HepG2 (cell line): Measurements from ENCODE around the gene GRK3. TPM values are rescaled to one million over a fixed set of nuclear protein-coding genes. Genes with fewer than 3 reads are reported as not detected.

Source experiments
- ATAC-seq: fragments of 200-7000 bp; cut with Tn5 transposase; 3 replicates; pipeline ENCODE4 v1.9.1; 2020; ENCODE audit warnings: mild to moderate bottlenecking, moderate library complexity
- BruUV-seq: library from RNA; stranded (reverse); fragments of 400-500 nt; replicated peaks from 2 replicates; lab custom pipeline; 2021; lab: Mats Ljungman, UMichigan
- CTCF ChIA-PET: fragments of 300-600 bp; formaldehyde crosslinking; extraction: SDS; loops from one replicate; lab custom pipeline; 2021; ENCODE audit warnings: low total read pairs, inconsistent platforms, low intra/inter-chr PET ratio; lab: Yijun Ruan, JAX
- POLR2A ChIA-PET: fragments of 350-600 bp; sonication (Branson Sonifier 250); formaldehyde crosslinking; loops from one replicate; lab custom pipeline; 2020; ENCODE audit warnings: antibody characterized with exemption, inconsistent platforms; lab: Yijun Ruan, JAX
- DNase-seq: peaks from one replicate; pipeline ENCODE4 v3.0.0-alpha.2; 2015; ENCODE audit warnings: low spot score
- FAIRE-seq: peaks from 3 replicates; lab custom pipeline; 2011; peaks lifted over from hg19 to GRCh38; lab: Jason Lieb, UNC
- H2AFZ ChIP-seq: one replicate; pipeline ENCODE4 v1.6.1; 2011; ENCODE audit warnings: low read length, inconsistent platforms
- H3K27ac ChIP-seq: fragments of 300-600 bp; 3 replicates; pipeline ENCODE4 v1.8.0; 2011; ENCODE audit warnings: mixed run types, mild to moderate bottlenecking, mixed read lengths, low read length, inconsistent platforms; ENCODE audit not compliant: insufficient read depth; ENCODE audit errors: extremely low read length
- H3K27me3 ChIP-seq, 2 experiments: fragments of 200-600 bp in 1 of 2; 2 replicates in 1 of 2; 3 replicates in 1 of 2; pipeline versions ENCODE4 v1.6.0 to v1.8.0; 2011; ENCODE audit warnings: low read length in 2 of 2, mild to moderate bottlenecking in 2 of 2, moderate library complexity in 2 of 2, inconsistent platforms in 1 of 2; ENCODE audit not compliant: insufficient read depth in 2 of 2, control insufficient read depth in 1 of 2
- H3K36me3 ChIP-seq, 2 experiments: fragments of 200-600 bp in 1 of 2; replicated peaks in 1 of 2; 2 replicates in 1 of 2; 3 replicates in 1 of 2; pipeline versions ENCODE4 v1.5.1 to v1.8.0; 2011; ENCODE audit warnings: low read length in 2 of 2, inconsistent platforms in 1 of 2; ENCODE audit not compliant: insufficient read depth in 2 of 2, control insufficient read depth in 1 of 2
- H3K4me1 ChIP-seq: 2 replicates; pipeline ENCODE4 v1.5.1; 2012; ENCODE audit warnings: low read length, inconsistent platforms; ENCODE audit not compliant: insufficient read depth
- H3K4me2 ChIP-seq: 2 replicates; pipeline ENCODE4 v1.6.0; 2011; ENCODE audit warnings: low read depth, low read length, inconsistent platforms
- H3K4me3 ChIP-seq, 3 experiments: fragments of 200-600 bp in 1 of 3; sonication (generic), shearing (Covaris generic) in 1 of 3; replicated peaks in 1 of 3; 2 replicates each; pipeline ENCODE4 v1.5.1; 2011 to 2016; ENCODE audit warnings: low read length in 3 of 3, inconsistent platforms in 2 of 3, low read depth in 2 of 3, mild to moderate bottlenecking in 2 of 3, control low read depth in 1 of 3, mixed read lengths in 1 of 3; ENCODE audit not compliant: insufficient read depth in 1 of 3
- H3K79me2 ChIP-seq: one replicate; pipeline ENCODE4 v1.6.1; 2011; ENCODE audit warnings: low read length, inconsistent platforms; ENCODE audit not compliant: insufficient read depth
- H3K9ac ChIP-seq: 2 replicates; pipeline ENCODE4 v1.6.0; 2011; ENCODE audit warnings: mild to moderate bottlenecking, low read depth, low read length, inconsistent platforms; ENCODE audit not compliant: insufficient read depth
- H3K9me3 ChIP-seq: 2 replicates; pipeline ENCODE4 v1.5.1; 2012; ENCODE audit warnings: mild to moderate bottlenecking, low read length
- H4K20me1 ChIP-seq: 2 replicates; pipeline ENCODE4 v1.6.0; 2011; ENCODE audit warnings: inconsistent platforms, mild to moderate bottlenecking, low read length, moderate library complexity; ENCODE audit not compliant: insufficient read depth
- ELF1 ChIP-seq: sonication (generic); formaldehyde crosslinking; IDR thresholded peaks from 2 replicates; pipeline ENCODE4 v1.4.0; 2020; ENCODE audit warnings: missing genetic modification reagents
- HNF4G ChIP-seq, 2 experiments: sonication (generic) in 1 of 2; formaldehyde crosslinking in 1 of 2; IDR thresholded peaks; 2 replicates each; pipeline versions ENCODE4 v1.4.0 to v1.6.1; 2011 to 2020; ENCODE audit warnings: borderline replicate concordance in 2 of 2, low read depth in 2 of 2, mild to moderate bottlenecking in 2 of 2, low read length in 1 of 2, missing genetic modification reagents in 1 of 2, moderate library complexity in 1 of 2
- MIXL1 ChIP-seq: IDR thresholded peaks from 2 replicates; pipeline ENCODE4 v1.6.1; 2016
- RFX1 ChIP-seq: fragments of 450-650 bp; IDR thresholded peaks from 2 replicates; pipeline ENCODE4 v1.6.1; 2017
- RFXANK ChIP-seq: IDR thresholded peaks from 2 replicates; pipeline ENCODE4 v1.6.1; 2016
- SOX5 ChIP-seq: IDR thresholded peaks from 2 replicates; pipeline ENCODE4 v1.6.1; 2016; ENCODE audit warnings: borderline replicate concordance
- ZEB1 ChIP-seq: IDR thresholded peaks from 2 replicates; pipeline ENCODE4 v1.6.1; 2012; ENCODE audit warnings: mild to moderate bottlenecking, low read depth, inconsistent platforms; ENCODE audit not compliant: insufficient replicate concordance
- ZFX ChIP-seq: sonication (generic); formaldehyde crosslinking; IDR thresholded peaks from 2 replicates; pipeline ENCODE4 v1.4.0; 2020; ENCODE audit warnings: mild to moderate bottlenecking, low read depth, missing genetic modification reagents, moderate library complexity
- ZNF879 ChIP-seq: sonication (generic); formaldehyde crosslinking; IDR thresholded peaks from 2 replicates; pipeline ENCODE4 v1.8.1; 2023; ENCODE audit warnings: missing genetic modification reagents
- WGBS: methylation state at CpG from one replicate; pipeline ENCODE4 v1.1.6; 2017; ENCODE audit warnings: low lambda C conversion rate; 5-methylcytosine and 5-hydroxymethylcytosine counted together
- in situ Hi-C: cut with HindIII; loops from 2 replicates; pipeline ENCODE4 v1.10.0; 2017; ENCODE audit warnings: low pct_unique_long_range_greater_than_20kb; ENCODE audit not compliant: extremely low pct_ligation_motif_present
- intact Hi-C: fragments of 100-400 bp; cut with micrococcal nuclease; formaldehyde crosslinking; loops from one replicate; pipeline ENCODE4 v1.10.0; 2022; ENCODE audit not compliant: unreplicated experiment
- polyA plus RNA-seq, 8 experiments: library from polyadenylated mRNA; depleted of rRNA in 3 of 8; stranded (reverse) in 7 of 8; unstranded in 1 of 8; fragments of >200 nt; fragmentation: Illumina TruSeq in 4 of 8; extraction: Trizol in 4 of 8; gene quantifications; 2 replicates each; pipeline versions ENCODE4 v1.2.1 to v1.2.3, GENCODE V29; 2011 to 2016; ENCODE audit warnings: low read depth in 4 of 8, missing spikeins in 1 of 8, mixed read lengths in 1 of 8; ENCODE audit not compliant: insufficient read depth in 1 of 8
- total RNA-seq, 5 experiments: library from RNA; depleted of rRNA; stranded (reverse); fragments of >200 nt; fragmentation: Illumina TruSeq; extraction: Trizol; gene quantifications; 2 replicates each; pipeline ENCODE4 v1.2.3, GENCODE V29; 2016; ENCODE audit warnings: low read depth in 1 of 5
- TF ChIP-seq, protein P1 (sequence below): sonication (generic); formaldehyde crosslinking; IDR thresholded peaks from 2 replicates; pipeline ENCODE4 v1.4.0; 2020; ENCODE audit warnings: missing genetic modification reagents
- TF ChIP-seq, protein P2 (sequence below): sonication (generic); formaldehyde crosslinking; conservative IDR thresholded peaks from 2 replicates; pipeline ENCODE4 v1.4.0; 2020; ENCODE audit warnings: mild to moderate bottlenecking, missing genetic modification reagents, moderate library complexity
- TF ChIP-seq, protein P3 (sequence below): IDR thresholded peaks from 2 replicates; pipeline ENCODE4 v1.6.1; 2016; ENCODE audit warnings: low read depth
- TF ChIP-seq, protein P4 (sequence below): sonication (generic); formaldehyde crosslinking; IDR thresholded peaks from 2 replicates; pipeline ENCODE4 v1.4.0; 2020; ENCODE audit warnings: mild to moderate bottlenecking, missing genetic modification reagents
- TF ChIP-seq, protein P5 (sequence below): sonication (generic); formaldehyde crosslinking; IDR thresholded peaks from 2 replicates; pipeline ENCODE4 v1.5.0; 2020; ENCODE audit warnings: mild to moderate bottlenecking, missing genetic modification reagents, borderline replicate concordance

GRK3 gene
- total and polyA plus RNA-seq, 2 of the 13 experiments (the other 11 are each of a cell fraction or from before 2014, with no cell fraction given): 8.5 to 16.7 TPM

DNA sequence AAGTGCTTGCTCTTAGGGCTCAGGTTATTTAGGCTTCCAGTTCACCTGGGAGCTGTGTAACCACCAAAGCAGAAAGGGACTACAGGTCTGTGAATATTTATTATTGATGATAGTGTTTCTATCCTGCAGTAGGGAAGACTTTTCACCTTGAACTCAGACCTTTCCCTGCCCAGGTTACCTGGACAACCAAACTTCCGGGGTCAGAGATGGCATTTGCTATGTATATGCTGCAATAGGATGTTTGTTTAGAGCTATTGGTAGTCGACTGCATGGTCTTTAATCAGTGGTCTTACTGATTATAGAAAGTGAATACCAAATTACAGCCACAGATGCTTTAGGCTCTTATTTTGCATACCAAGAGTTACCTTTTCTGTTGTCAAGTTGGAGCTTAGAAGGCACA is 94.9 kb downstream of the GRK3 start:
- Histone ChIP-seq H2AFZ (no peak overlapping the region), H3K4me1 (peaks cover 50% of the 10 kb centered on the region), H3K4me2 (peak overlapping the region; percentile 28), H3K9ac (0 out of 2 replicates have a peak overlapping the region, but pooled peaks have one; percentile 7), H3K27me3 (no peaks in the 10 kb centered on the region), H3K27ac (peak overlapping the region; percentile 52), H3K79me2 (no peaks in the 10 kb centered on the region), H4K20me1 (no peaks in the 10 kb centered on the region), H3K36me3 (no peaks in the 10 kb centered on the region), H3K9me3 (no peaks in the 10 kb centered on the region), H3K4me3 (no peak overlapping the region)
- ChIA-PET POLR2A (interaction anchor here (1.0 kb wide), 1 partner anchor 96 kb away, joined by 4 read pairs; no protein-coding TSS in a partner anchor), CTCF (no interaction called here)
- in situ Hi-C loops: no loop called here
- DNase-seq (peak; percentile 73), FAIRE-seq (no peak), ATAC-seq (peak; percentile 67)
- BruUV-seq: no TSS peak
- 6% methylated on average over 2 of the region's 2 CpGs for WGBS
- intact Hi-C loops: no loop called here
- TF ChIP-seq RFXANK (CRISPR knock-in tag) (no peak), MIXL1 (CRISPR knock-in tag) (0 out of 2 replicates have a peak, but pooled peaks have one; percentile 24), HNF4G (IDR thresholded peaks at IDR 0.05; ENCODE audit: borderline replicate concordance, low read depth, low read length) (peak; percentile 21; the same call in 1 of the 2 replicates), HNF4G (CRISPR knock-in tag; IDR thresholded peaks at IDR 0.05; ENCODE audit: borderline replicate concordance, low read depth) (no peak), SOX5 (CRISPR knock-in tag) (peak; percentile 20; the same call in 1 of the 2 replicates), RFX1 (peak; percentile 67), ZFX (CRISPR knock-in tag) (no peak), ELF1 (CRISPR knock-in tag) (peak; percentile 72), ZNF879 (CRISPR knock-in tag) (no peak), ZEB1 (peak; percentile 54)
- TF ChIP-seq, protein P1, sequence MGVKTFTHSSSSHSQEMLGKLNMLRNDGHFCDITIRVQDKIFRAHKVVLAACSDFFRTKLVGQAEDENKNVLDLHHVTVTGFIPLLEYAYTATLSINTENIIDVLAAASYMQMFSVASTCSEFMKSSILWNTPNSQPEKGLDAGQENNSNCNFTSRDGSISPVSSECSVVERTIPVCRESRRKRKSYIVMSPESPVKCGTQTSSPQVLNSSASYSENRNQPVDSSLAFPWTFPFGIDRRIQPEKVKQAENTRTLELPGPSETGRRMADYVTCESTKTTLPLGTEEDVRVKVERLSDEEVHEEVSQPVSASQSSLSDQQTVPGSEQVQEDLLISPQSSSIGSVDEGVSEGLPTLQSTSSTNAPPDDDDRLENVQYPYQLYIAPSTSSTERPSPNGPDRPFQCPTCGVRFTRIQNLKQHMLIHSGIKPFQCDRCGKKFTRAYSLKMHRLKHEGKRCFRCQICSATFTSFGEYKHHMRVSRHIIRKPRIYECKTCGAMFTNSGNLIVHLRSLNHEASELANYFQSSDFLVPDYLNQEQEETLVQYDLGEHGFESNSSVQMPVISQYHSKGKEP (CRISPR knock-in tag): no peak
- TF ChIP-seq, protein P2, sequence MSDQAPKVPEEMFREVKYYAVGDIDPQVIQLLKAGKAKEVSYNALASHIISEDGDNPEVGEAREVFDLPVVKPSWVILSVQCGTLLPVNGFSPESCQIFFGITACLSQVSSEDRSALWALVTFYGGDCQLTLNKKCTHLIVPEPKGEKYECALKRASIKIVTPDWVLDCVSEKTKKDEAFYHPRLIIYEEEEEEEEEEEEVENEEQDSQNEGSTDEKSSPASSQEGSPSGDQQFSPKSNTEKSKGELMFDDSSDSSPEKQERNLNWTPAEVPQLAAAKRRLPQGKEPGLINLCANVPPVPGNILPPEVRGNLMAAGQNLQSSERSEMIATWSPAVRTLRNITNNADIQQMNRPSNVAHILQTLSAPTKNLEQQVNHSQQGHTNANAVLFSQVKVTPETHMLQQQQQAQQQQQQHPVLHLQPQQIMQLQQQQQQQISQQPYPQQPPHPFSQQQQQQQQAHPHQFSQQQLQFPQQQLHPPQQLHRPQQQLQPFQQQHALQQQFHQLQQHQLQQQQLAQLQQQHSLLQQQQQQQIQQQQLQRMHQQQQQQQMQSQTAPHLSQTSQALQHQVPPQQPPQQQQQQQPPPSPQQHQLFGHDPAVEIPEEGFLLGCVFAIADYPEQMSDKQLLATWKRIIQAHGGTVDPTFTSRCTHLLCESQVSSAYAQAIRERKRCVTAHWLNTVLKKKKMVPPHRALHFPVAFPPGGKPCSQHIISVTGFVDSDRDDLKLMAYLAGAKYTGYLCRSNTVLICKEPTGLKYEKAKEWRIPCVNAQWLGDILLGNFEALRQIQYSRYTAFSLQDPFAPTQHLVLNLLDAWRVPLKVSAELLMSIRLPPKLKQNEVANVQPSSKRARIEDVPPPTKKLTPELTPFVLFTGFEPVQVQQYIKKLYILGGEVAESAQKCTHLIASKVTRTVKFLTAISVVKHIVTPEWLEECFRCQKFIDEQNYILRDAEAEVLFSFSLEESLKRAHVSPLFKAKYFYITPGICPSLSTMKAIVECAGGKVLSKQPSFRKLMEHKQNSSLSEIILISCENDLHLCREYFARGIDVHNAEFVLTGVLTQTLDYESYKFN (CRISPR knock-in tag): peak; percentile 66
- TF ChIP-seq, protein P3, sequence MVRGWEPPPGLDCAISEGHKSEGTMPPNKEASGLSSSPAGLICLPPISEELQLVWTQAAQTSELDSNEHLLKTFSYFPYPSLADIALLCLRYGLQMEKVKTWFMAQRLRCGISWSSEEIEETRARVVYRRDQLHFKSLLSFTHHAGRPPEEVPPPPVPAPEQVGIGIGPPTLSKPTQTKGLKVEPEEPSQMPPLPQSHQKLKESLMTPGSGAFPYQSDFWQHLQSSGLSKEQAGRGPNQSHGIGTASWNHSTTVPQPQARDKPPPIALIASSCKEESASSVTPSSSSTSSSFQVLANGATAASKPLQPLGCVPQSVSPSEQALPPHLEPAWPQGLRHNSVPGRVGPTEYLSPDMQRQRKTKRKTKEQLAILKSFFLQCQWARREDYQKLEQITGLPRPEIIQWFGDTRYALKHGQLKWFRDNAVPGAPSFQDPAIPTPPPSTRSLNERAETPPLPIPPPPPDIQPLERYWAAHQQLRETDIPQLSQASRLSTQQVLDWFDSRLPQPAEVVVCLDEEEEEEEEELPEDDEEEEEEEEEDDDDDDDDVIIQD (CRISPR knock-in tag): peak; percentile 34; the same call in 1 of the 2 replicates
- TF ChIP-seq, protein P4, sequence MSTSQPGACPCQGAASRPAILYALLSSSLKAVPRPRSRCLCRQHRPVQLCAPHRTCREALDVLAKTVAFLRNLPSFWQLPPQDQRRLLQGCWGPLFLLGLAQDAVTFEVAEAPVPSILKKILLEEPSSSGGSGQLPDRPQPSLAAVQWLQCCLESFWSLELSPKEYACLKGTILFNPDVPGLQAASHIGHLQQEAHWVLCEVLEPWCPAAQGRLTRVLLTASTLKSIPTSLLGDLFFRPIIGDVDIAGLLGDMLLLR (CRISPR knock-in tag): no peak
- TF ChIP-seq, protein P5, sequence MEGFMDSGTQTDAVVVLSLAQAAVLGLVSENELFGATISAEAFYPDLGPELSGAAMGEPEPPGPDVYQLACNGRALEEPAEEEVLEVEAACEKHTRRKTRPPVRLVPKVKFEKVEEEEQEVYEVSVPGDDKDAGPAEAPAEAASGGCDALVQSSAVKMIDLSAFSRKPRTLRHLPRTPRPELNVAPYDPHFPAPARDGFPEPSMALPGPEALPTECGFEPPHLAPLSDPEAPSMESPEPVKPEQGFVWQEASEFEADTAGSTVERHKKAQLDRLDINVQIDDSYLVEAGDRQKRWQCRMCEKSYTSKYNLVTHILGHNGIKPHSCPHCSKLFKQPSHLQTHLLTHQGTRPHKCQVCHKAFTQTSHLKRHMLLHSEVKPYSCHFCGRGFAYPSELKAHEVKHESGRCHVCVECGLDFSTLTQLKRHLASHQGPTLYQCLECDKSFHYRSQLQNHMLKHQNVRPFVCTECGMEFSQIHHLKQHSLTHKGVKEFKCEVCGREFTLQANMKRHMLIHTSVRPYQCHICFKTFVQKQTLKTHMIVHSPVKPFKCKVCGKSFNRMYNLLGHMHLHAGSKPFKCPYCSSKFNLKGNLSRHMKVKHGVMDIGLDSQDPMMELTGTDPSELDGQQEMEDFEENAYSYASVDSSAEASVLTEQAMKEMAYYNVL: no peak
